ENCODE data around the gene GTF2H3. TPM values are rescaled to one million over a fixed set of nuclear protein-coding genes. Genes with fewer than 3 reads are reported as not detected.

The GTF2H3 gene
- total RNA-seq, 2 experiments from 2014 or later = 57.2 to 58.4 TPM

DNA sequence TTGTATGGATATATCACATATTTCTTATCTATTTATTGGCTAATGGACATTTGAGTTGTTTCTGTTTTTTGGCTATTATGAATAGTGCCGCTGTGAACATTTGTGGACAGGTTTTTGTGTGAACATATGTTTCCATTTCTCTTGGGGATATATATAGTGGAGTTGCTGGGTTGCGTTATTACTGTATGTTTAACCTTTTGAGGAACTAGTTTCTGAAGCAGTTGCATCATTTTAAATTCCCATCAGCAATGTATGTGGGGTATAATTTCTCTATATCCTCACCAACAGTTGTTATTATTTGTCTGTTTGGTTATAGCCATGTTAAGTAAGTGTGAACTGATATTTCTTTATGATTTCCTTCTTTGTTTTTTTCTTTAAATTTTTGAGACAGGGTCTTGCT is 48.0 kb downstream of the GTF2H3 start:
- Mint-ChIP-seq H3K9me3 (no peaks in the 10 kb centered on the region), H3K36me3 (peaks cover 12% of the 10 kb centered on the region), H3K4me1 (ENCODE audit: low read depth) (peaks cover 2% of the 10 kb centered on the region), H3K27ac (no peak overlapping the region), H3K4me3 (no peak overlapping the region), H3K27me3 (no peaks in the 10 kb centered on the region)
- no peak for DNase-seq
- ChIA-PET CTCF (no interaction called here), POLR2A (no interaction called here)
- intact Hi-C loops (cut with micrococcal nuclease) = no loop called here

DNA sequence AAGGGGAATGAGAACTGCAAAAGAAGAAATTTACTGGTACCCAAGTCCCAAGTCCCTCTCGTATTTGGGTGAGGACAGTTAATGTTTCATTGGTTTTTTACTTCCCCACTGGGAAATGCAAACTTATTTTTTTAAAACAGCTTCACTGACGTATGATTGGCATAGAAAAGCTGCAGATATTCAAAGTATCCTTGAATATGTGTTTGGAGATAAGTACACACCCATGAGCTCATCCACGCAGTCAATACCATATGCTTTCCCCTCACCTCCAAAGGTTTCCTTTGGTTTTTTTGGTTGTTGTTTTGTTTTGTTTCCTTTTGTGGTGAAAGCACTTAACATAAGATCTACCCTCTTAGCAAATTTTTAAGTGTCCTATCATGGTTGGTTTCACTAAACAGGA is 50.3 kb downstream of the GTF2H3 start:
- ChIA-PET CTCF (no interaction called here), POLR2A (no interaction called here)
- H3K9me3 Mint-ChIP-seq = no peaks in the 10 kb centered on the region

DNA sequence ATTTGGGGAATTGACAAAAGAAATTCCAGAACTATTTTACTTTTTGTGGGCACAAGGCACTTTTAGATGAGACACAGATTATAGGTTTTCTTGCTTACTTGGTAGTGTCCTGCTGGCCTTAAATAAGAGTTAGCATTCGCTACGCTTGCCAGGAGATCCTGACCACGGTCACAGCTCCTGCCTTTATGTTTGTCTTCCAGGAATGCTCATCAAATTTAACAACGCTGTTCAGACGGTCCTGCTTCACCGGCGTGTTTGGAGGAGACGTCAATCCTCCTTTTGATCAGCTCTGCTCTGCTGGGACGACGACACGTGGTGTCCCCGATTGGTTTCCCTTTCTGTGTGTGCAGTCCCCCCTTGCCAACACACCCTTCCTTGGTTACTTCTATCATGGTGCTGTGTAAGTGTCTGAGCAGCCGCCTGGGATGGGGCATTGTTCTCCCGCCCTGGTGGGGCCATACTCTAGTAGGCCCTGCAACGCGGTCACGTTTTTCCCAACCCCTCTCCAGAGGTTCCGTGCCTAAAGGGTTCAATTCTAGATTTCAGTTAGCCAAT is 53.1 kb downstream of the GTF2H3 start:
- CTCF ChIA-PET = no interaction called here
- POLR2A ChIA-PET = interaction anchor here (1.3 kb wide), 1 partner anchor 27 kb away, joined by 4 read pairs; no protein-coding TSS in a partner anchor
- DNase-seq = no peak
- peaks cover 13% of the 10 kb centered on the region for H3K4me1 Mint-ChIP-seq (ENCODE audit: low read depth)
- H3K36me3 Mint-ChIP-seq = peaks cover 11% of the 10 kb centered on the region
- intact Hi-C loops (cut with micrococcal nuclease) = no loop called here
- H3K9me3 Mint-ChIP-seq = no peaks in the 10 kb centered on the region
- no peaks in the 10 kb centered on the region for H3K27me3 Mint-ChIP-seq
- H3K27ac Mint-ChIP-seq = no peak overlapping the region
- H3K4me3 Mint-ChIP-seq = no peak overlapping the region

More for the DNA sequence above, 50.3 kb downstream of the GTF2H3 start:
- Mint-ChIP-seq H3K4me1 (ENCODE audit: low read depth) (peaks cover 13% of the 10 kb centered on the region), H3K36me3 (peaks cover 15% of the 10 kb centered on the region), H3K4me3 (no peak overlapping the region), H3K27ac (no peak overlapping the region), H3K27me3 (no peaks in the 10 kb centered on the region)
- DNase-seq = no peak
- intact Hi-C loops (cut with micrococcal nuclease) = no loop called here

DNA sequence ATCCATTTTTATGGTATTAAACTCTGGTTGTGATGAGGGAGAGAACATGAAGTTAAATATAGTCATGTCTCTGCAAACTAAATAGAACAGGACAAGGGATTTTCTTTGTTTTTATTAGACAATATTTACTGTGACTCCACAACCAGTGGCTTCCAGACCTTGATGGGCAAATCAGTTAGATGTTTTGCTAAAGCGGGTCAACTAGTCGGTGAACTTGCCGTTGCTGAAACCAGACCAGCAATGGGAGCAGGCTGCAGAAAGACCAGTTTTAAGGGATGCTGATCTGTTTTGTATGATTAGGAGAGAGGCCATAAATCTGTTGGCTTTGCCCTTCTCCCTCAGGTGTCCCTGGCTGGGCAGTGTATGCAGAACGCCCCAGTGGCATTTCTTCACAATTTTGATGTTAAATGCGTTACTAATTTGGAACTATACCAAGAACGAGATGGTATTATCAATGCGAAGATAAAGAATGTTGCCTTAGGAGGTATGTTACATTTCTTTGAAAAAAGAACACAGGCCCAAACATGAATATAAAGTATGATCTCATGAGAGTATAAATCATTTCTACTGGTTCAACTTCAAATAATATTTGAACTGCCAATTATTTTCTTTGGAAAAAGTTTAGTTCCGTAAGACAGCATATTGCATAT is 56.7 kb downstream of the GTF2H3 start:
- Mint-ChIP-seq H3K9me3 (no peaks in the 10 kb centered on the region), H3K4me3 (no peak overlapping the region), H3K36me3 (peaks cover 8% of the 10 kb centered on the region), H3K27me3 (no peaks in the 10 kb centered on the region), H3K27ac (no peak overlapping the region), H3K4me1 (ENCODE audit: low read depth) (peaks cover 11% of the 10 kb centered on the region)
- ChIA-PET POLR2A (no interaction called here), CTCF (no interaction called here)
- intact Hi-C loops (cut with micrococcal nuclease) = no loop called here
- no peak for DNase-seq

DNA sequence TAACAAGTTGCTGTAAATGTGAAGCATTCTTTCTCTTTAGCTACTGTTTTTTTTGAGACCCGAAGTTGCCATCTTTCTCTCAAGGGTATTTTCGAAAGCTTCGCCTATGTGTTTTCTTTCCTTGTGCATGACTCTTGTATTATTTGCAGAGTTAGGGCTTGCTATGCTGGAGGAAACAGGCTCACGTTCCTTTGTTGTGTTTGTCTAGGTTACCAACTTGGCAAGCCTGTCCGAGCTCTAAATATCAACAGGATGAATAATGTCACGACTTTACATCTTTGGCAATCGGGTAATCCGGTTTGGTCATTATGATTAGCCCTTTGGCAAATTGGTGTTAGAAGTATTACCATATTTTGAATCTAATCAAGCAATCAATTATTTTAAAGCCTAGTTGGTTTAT is 62.6 kb downstream of the GTF2H3 start:
- Mint-ChIP-seq H3K27ac (no peak overlapping the region), H3K36me3 (peaks cover 11% of the 10 kb centered on the region), H3K9me3 (no peaks in the 10 kb centered on the region), H3K4me1 (ENCODE audit: low read depth) (no peaks in the 10 kb centered on the region), H3K4me3 (no peak overlapping the region), H3K27me3 (no peaks in the 10 kb centered on the region)
- no peak for DNase-seq
- ChIA-PET POLR2A (no interaction called here), CTCF (interaction anchor here (0.6 kb wide), 1 partner anchor 337 kb away, joined by 3 read pairs; no protein-coding TSS in a partner anchor)
- intact Hi-C loops (cut with micrococcal nuclease) = no loop called here

DNA sequence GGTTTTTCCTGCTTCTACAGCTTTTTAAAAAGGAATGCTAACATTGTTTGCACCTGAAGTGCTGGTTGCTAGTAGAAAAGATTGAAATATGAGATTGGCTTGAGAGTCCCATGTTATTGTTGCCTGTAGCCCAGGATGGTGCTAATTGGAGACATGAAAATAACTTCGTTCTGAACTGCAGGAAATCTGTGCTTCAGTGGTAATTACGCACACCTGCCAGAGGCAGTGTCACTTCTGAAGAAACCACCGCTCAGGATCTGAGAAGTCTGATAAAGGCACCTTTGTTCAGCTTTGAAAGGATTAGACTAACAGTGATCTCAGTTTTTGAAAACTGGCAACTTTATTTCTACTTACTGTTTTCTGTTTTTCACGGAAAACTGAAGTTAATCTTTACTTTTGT is 63.0 kb downstream of the GTF2H3 start:
- POLR2A ChIA-PET = no interaction called here
- Mint-ChIP-seq H3K36me3 (peaks cover 10% of the 10 kb centered on the region), H3K4me1 (ENCODE audit: low read depth) (no peaks in the 10 kb centered on the region), H3K27me3 (no peaks in the 10 kb centered on the region), H3K9me3 (no peaks in the 10 kb centered on the region), H3K4me3 (no peak overlapping the region), H3K27ac (no peak overlapping the region)
- intact Hi-C loops (cut with micrococcal nuclease) = no loop called here
- no peak for DNase-seq
- CTCF ChIA-PET = interaction anchor here (0.6 kb wide), 1 partner anchor 337 kb away, joined by 3 read pairs; no protein-coding TSS in a partner anchor

DNA sequence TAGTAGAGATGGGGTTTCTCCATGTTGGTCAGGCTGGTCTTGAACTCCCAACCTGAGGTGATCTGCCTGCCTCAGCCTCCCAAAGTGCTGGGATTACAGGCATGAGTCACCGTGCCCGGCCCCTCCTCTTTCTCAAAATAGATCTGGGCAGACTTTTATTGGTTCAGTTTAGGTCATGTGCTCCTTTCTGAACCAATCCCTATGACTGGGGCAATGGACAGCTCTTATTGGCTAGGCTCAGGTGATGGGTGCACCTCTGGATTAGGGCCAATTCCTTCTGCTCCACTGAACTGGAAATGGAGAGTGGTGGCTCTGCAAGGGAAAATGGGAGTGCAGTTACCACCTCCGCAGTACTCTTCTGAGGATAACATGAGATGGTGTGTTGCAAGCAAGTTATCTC is 72.3 kb downstream of the GTF2H3 start:
- Mint-ChIP-seq H3K27me3 (no peaks in the 10 kb centered on the region), H3K4me3 (no peak overlapping the region), H3K4me1 (ENCODE audit: low read depth) (peaks cover 2% of the 10 kb centered on the region), H3K36me3 (peaks cover 5% of the 10 kb centered on the region), H3K9me3 (no peaks in the 10 kb centered on the region), H3K27ac (no peak overlapping the region)
- POLR2A ChIA-PET = no interaction called here
- CTCF ChIA-PET = no interaction called here
- no peak for DNase-seq
- intact Hi-C loops (cut with micrococcal nuclease) = no loop called here

DNA sequence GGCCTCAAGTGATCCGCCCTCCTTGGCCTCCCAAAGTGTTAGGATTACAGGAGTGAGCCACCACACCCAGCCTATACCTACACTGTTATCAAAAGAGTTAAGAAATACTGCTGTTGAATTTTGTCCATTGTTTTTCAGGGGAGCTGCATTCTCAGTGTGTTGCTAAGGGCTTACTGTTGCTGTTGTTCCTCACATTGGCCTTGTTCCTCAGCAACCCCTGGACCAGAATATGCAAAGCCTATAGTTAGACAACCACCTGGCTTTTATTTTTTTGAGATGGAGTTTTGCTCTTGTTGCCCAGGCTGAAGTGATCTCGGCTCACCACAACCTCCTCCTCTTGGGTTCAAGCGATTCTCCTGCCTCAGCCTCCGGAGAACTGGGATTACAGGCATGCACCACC is 73.8 kb downstream of the GTF2H3 start:
- Mint-ChIP-seq H3K4me1 (ENCODE audit: low read depth) (peaks cover 11% of the 10 kb centered on the region), H3K4me3 (no peak overlapping the region), H3K9me3 (no peaks in the 10 kb centered on the region), H3K27ac (no peak overlapping the region), H3K36me3 (no peaks in the 10 kb centered on the region), H3K27me3 (no peaks in the 10 kb centered on the region)
- no peak for DNase-seq
- POLR2A ChIA-PET = no interaction called here
- CTCF ChIA-PET = no interaction called here
- intact Hi-C loops (cut with micrococcal nuclease) = no loop called here

Other genes starting within 250 kb of the GTF2H3 start
- gene KMT5A, start 249.7 kb upstream of the GTF2H3 start, total RNA-seq = 10 to 100 TPM; 59.9 to 62.0 TPM
- 10 to 100 TPM; 15.4 to 16.6 TPM for gene RILPL2, start 197.1 kb upstream of the GTF2H3 start, total RNA-seq
- 10 to 100 TPM; 28.6 to 30.6 TPM for gene SNRNP35, start 175.7 kb upstream of the GTF2H3 start, total RNA-seq
- 1 to 10 TPM; 4.0 to 4.8 TPM for gene RILPL1, start 100.1 kb upstream of the GTF2H3 start, total RNA-seq
- 100 to 1,000 TPM; 150 to 161 TPM for gene TMED2, start 49.3 kb upstream of the GTF2H3 start, total RNA-seq
- 10 to 100 TPM; 44.0 to 45.1 TPM for gene DDX55, start 31.7 kb upstream of the GTF2H3 start, total RNA-seq
- gene EIF2B1, start 143 bp upstream of the GTF2H3 start, total RNA-seq = 10 to 100 TPM; 51.7 to 61.9 TPM
- gene TCTN2, start 37.3 kb downstream of the GTF2H3 start, total RNA-seq = 1 to 10 TPM; 3.7 to 3.8 TPM
- gene ATP6V0A2, start 78.5 kb downstream of the GTF2H3 start, total RNA-seq = 10 to 100 TPM; 82.3 to 83.4 TPM
- under 1 TPM; 0.10 to 0.19 TPM for gene DNAH10, start 128.5 kb downstream of the GTF2H3 start, total RNA-seq

Data from activated CD4-positive, alpha-beta memory T cell treated with anti-CD3 and anti-CD28 coated beads for 36 hours (primary cell).